Upper lobe of right lung (tissue), 1 donor: ENCODE measurements around the gene CMTM7. TPM values are rescaled to one million over a fixed set of nuclear protein-coding genes. Genes with fewer than 3 reads are reported as not detected.
A peak's percentile ranks its signal among the peaks of the same experiment; 100 is the strongest.

ENCODE experiments used
- ATAC-seq: fragments of 200-7000 bp; cut with Tn5 transposase; one replicate; pipeline ENCODE4 v1.9.1; 2020; ENCODE audit warnings: mild to moderate bottlenecking, moderate library complexity
- DNase-seq: peaks from one replicate; pipeline ENCODE4 v3.0.0-alpha.2; 2020
- H3K27ac ChIP-seq: fragments of 200-600 bp; one replicate; pipeline ENCODE4 v1.8.0; 2022
- H3K27me3 ChIP-seq: fragments of 200-600 bp; one replicate; pipeline ENCODE4 v1.8.0; 2022; ENCODE audit warnings: mild to moderate bottlenecking
- H3K36me3 ChIP-seq: fragments of 200-600 bp; one replicate; pipeline ENCODE4 v1.8.0; 2022
- H3K4me1 ChIP-seq: fragments of 200-600 bp; one replicate; pipeline ENCODE4 v1.8.0; 2022
- H3K4me3 ChIP-seq: fragments of 200-600 bp; one replicate; pipeline ENCODE4 v1.8.0; 2022; ENCODE audit warnings: mild to moderate bottlenecking
- H3K9me3 ChIP-seq: fragments of 200-600 bp; one replicate; pipeline ENCODE4 v1.8.0; 2022
- intact Hi-C: fragments of 100-400 bp; cut with DNase I; formaldehyde crosslinking; loops from one replicate; pipeline ENCODE4 v1.11.0; 2022
- total RNA-seq: library from RNA; stranded (reverse); fragmentation: NEBNext Ultra II Directional; extraction: Animal tissue kit (Norgen Biotek cat#: 25700); gene quantifications from one replicate; pipeline ENCODE4 v1.2.1, GENCODE V29; 2021
- TF ChIP-seq, protein P1 (sequence below): fragments of 200-600 bp; IDR thresholded peaks from one replicate; pipeline ENCODE4 v1.8.0; 2022; ENCODE audit warnings: antibody characterized with exemption
- donor health status: DM: no; HTN: yes; CAD: no; lungs with severe emphysema.

The CMTM7 gene
- total RNA-seq, 1 donor from 2014 or later = 53.2 TPM

DNA sequence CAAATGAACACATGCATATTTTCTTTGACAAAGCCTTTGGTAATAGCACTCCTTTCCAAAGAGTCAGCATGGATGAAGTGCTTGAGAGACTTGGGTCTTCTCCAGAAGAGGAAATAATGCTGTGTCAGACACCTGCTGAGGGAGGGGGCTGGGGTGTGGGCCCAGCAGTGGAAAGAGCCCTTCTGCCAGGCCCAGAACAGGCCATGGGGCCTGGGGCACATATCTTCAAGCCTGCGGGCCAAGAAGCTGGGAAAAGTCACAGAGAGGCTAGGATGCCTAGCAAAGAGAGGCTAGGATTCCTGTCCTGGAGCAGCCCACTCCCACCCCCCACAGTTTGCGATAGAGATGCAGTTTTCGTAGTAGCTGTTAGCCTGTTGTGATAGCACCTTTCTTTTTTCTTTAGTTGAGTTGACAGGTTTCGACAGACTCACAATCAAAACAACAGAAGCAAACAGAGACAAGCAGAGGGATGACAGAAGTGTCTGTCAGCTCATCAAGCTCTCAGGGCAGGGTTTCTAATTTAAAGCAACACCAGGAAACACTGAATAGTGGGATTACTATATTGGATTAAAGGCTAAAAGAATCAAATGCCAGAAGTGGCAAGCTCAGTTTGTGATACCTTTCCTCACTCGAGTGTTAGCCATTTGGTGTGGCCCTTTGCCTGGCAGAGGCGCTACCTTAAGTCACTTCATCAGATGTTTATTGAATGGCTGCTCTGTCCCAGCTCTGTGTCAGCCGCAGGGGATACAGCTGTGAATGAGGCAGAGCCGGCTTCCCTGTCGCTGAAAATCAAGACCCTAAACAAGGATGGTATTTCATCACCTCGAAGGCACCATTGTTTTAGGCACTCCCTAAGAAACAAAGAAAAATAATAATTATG lies 19.0 kb downstream of the CMTM7 start:
- Histone ChIP-seq H3K4me1 (peaks cover 35% of the 10 kb centered on the region), H3K27me3 (no peaks in the 10 kb centered on the region), H3K27ac (peak overlapping the region; percentile 27), H3K9me3 (no peaks in the 10 kb centered on the region), H3K4me3 (no peak overlapping the region), H3K36me3 (no peaks in the 10 kb centered on the region)
- intact Hi-C loops = no loop called here
- DNase-seq (no peak), ATAC-seq (peak; percentile 54)
- TF ChIP-seq, protein P1, sequence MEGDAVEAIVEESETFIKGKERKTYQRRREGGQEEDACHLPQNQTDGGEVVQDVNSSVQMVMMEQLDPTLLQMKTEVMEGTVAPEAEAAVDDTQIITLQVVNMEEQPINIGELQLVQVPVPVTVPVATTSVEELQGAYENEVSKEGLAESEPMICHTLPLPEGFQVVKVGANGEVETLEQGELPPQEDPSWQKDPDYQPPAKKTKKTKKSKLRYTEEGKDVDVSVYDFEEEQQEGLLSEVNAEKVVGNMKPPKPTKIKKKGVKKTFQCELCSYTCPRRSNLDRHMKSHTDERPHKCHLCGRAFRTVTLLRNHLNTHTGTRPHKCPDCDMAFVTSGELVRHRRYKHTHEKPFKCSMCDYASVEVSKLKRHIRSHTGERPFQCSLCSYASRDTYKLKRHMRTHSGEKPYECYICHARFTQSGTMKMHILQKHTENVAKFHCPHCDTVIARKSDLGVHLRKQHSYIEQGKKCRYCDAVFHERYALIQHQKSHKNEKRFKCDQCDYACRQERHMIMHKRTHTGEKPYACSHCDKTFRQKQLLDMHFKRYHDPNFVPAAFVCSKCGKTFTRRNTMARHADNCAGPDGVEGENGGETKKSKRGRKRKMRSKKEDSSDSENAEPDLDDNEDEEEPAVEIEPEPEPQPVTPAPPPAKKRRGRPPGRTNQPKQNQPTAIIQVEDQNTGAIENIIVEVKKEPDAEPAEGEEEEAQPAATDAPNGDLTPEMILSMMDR = no peak

DNA sequence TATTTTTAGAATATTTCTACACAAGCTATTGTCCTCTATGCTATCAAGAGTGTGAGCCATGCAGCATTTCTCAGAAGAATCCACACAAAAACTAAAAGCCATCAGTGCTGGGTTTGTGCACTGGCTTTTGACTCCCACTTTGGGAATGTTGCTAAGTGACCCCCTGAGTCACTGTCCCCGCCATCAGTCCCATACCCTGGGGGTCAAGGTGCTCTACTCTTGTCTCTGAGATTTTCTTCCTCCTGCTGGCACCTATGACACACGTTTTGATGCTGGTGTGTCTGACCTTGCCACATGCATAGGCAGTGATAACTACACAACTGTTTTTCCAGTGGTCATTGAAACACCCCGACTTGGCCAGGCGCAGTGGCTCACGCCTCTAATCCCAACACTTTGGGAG lies 19.8 kb downstream of the CMTM7 start:
- no peak overlapping the region for H3K27ac ChIP-seq
- ATAC-seq (no peak), DNase-seq (no peak)
- TF ChIP-seq, protein P1 = no peak
- intact Hi-C loops = no loop called here
- no peaks in the 10 kb centered on the region for H3K36me3 ChIP-seq
- H3K9me3 ChIP-seq = no peaks in the 10 kb centered on the region
- no peak overlapping the region for H3K4me3 ChIP-seq
- peaks cover 32% of the 10 kb centered on the region for H3K4me1 ChIP-seq
- H3K27me3 ChIP-seq = no peaks in the 10 kb centered on the region

DNA sequence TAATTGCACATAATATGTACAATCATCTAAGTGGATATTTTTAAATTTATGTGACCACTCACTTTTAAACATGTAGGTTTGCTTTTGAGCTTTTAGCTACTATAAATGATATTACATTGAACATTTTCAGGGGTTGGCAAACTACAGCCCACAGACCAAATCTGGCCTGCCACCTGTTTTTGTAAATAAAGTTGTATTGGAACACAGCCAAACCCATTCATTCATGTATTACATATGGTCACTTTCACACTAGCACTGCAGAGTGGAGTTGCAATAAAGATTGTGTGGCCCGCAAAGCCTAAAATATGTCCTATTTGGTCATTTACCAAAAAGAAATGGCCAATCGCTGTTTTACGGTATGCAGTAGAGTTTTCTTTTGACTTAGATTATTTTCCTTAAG lies 21.2 kb downstream of the CMTM7 start:
- Histone ChIP-seq H3K4me1 (peaks cover 22% of the 10 kb centered on the region), H3K36me3 (no peaks in the 10 kb centered on the region), H3K9me3 (no peaks in the 10 kb centered on the region), H3K27ac (no peak overlapping the region), H3K4me3 (no peak overlapping the region), H3K27me3 (no peaks in the 10 kb centered on the region)
- TF ChIP-seq, protein P1 = no peak
- intact Hi-C loops = no loop called here
- no peak for DNase-seq
- ATAC-seq = no peak

DNA sequence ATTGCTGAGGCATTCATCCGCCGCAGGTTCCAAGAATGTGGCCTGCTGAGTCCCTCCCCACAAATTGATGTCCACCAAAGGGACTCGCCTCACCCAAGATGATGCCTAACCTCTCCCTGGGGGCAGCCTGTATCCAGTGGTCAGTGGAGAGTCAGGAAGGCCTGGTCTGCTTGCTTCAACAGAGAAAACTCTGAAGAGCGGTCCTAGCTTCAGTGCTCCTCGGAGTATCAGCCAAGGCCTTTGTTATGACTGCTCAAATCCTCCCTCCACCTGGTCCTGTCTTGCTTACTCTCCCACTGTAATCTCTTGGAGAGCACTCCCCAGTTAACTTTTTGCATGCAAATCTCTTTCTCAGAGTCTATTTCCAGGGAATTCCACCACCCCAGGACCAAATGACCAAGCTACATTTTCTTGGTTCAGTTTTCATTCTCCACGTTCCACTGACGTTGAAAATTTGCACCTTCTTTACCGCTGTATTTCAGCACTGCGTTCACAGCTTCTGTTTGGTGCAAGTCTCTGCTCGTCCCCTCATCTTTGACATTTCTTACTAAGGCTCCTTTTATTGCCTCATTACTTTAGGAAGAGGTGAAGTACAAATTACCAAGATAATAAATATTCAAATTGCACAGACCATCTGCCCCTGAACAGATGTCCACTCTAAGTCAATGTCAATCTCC lies 22.3 kb downstream of the CMTM7 start:
- Histone ChIP-seq H3K27ac (no peak overlapping the region), H3K4me1 (peaks cover 14% of the 10 kb centered on the region), H3K9me3 (no peaks in the 10 kb centered on the region), H3K27me3 (no peaks in the 10 kb centered on the region), H3K36me3 (no peaks in the 10 kb centered on the region), H3K4me3 (no peak overlapping the region)
- ATAC-seq (no peak), DNase-seq (no peak)
- intact Hi-C loops = no loop called here
- TF ChIP-seq, protein P1 = no peak

DNA sequence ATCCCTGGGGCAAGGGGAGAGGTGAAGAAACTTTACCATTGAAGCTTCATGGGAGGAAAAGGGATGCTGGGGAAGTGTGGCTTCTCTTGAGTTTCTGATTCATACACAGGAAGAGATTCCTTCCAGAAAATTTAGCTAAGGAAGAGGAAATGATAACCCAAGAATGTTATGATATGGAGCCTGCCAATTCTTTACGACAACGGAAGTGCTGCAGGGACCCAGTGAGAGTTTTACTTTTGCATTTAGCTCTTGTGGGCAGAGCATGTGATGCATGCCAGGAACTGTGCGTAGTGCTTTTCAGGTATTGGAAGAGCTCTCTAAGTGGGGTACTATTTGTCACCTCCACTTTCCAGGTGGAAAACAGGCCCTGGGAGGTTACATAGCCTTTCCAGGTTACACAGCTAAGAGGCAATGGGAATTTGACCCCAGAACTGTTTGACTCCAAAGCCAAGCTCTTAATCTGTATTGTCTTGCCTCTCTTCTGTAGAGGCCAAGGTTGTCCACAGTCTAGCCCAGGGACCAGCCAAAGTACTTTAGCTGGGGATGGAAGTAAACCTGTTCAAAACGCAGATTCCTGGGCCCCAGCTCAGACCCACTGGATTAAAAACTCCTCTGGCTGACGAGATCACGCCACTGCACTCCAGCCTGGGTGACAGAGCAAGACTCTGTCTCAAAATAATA lies 23.0 kb downstream of the CMTM7 start:
- Histone ChIP-seq H3K4me3 (no peak overlapping the region), H3K9me3 (no peaks in the 10 kb centered on the region), H3K4me1 (peaks cover 16% of the 10 kb centered on the region), H3K36me3 (no peaks in the 10 kb centered on the region), H3K27me3 (no peaks in the 10 kb centered on the region), H3K27ac (peak overlapping the region; percentile 59)
- TF ChIP-seq, protein P1 = no peak
- ATAC-seq (peak; percentile 91), DNase-seq (no peak)
- intact Hi-C loops = no loop called here
